Hematopoietic multipotent progenitor cell (in vitro differentiated cells): ENCODE measurements around the gene EVPL. TPM values are rescaled to one million over a fixed set of nuclear protein-coding genes. Genes with fewer than 3 reads are reported as not detected.
A peak's percentile ranks its signal among the peaks of the same experiment; 100 is the strongest.

Experiments
- DNase-seq, 3 donors: peaks; one replicate each; pipeline ENCODE4 v3.0.0-alpha.2; 2011 to 2015; ENCODE audit warnings: low read depth in 2 of 3, low spot score in 2 of 3
- total RNA-seq: library from RNA; depleted of rRNA; stranded (reverse); fragments of >200 nt; gene quantifications from one replicate; pipeline ENCODE4 v1.2.3, GENCODE V29; 2012

EVPL gene
- total RNA-seq, 1 donor = 7.8 TPM

- no peak for DNase-seq
Observed at GRCh38 chr17:76000755-76001521, 26.2 kb downstream of the EVPL start, which contains the start of gene CDK3. CDK3 (plus strand) TSS chr17:76000855; CDS start chr17:76001426, 571 bp downstream.

DNA sequence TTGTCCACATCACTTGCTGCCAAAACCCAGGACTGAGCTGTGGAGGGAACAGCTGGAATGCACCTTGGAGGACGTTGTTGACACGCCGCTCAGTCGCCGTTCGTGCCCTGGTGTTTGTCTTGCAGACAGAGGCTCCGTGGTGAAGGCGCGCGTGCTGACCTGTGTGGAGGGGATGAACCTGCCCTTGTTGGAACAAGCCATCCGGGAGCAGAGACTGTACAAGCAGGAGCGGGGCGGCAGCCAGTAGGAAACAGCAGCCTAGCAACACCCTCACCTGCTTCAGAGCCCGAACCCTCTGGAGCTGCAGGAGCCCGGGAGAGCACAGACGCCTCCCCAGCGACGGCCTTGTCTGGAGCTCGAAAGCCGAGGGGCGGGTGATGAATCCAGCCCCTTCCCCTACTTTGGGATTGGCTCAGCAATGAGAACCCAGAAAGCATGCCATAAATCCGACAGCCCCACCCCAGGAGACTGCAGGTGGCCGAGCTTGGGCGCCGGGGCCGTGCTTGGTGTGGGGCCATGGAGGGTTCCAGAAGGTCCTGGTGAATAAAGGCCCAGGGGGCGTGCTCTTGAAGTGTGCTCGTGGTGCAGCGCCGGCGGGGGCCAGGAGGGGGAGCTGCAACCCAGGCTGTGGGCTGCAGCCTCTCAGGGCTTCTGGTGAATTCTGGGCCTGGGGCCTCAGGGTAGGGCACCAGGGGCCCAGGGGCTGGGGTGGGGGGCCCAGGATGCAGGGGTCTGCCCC, 26.9 kb downstream of the EVPL start:
- DNase-seq = peak in 2 of 3 donors; percentile 51 to 68

- no peak for DNase-seq
Observed at GRCh38 chr17:75998327-75998795, 28.7 kb downstream of the EVPL start.

GRCh38 chr17:75996665-75997590, 30.2 kb downstream of the EVPL start:
- peak in 2 of 3 donors; percentile 65 to 66 for DNase-seq

DNA sequence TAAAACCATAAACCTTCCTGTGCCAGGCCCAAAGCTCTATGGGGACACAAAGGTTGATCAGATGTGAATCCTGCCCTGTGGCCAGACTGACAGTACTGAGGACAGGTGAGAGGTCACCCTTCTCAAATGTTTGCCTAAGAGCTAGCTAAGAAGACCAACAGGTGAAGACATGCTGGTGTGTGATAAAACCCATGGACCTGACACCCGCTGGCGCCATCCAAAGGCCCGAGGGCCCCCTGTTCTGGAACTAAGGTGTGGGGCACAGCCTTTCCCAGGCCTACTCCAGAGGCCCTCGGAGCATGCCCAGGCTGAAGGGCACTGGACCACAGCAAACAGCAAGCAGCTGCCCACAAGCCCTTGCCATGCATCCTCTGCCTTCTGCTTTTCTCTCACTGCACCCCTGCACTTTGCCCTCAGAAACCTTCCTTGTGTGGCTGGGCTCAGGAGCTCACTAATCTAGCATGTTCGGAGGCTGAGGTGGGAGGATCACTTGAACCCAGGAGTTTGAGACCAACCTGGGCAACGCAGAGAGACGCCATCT, 31.7 kb downstream of the EVPL start:
- DNase-seq = no peak

GRCh38 chr17:75994802-75995370, 32.2 kb downstream of the EVPL start:
- DNase-seq = no peak

- no peak for DNase-seq
Observed at GRCh38 chr17:75991396-75991795, 35.7 kb downstream of the EVPL start.

GRCh38 chr17:75987041-75987440, 40.1 kb downstream of the EVPL start:
- DNase-seq = no peak

DNA sequence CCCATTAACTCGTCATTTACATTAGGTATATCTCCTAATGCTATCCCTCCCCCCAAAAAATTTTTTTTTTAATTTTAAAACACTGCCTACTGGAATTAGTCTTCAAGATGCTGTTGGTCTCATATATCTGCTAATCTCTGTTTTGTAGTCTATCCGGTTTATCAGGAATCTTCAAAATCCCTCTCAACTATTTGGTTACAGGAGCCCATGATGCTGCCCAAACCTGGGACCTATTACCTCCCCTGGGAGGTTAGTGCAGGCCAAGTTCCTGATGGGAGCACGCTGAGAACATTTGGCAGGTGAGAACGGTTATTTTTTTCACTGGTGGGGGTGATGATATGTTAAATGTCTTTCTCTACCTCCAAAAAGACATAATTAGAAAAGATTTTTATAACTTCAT, 41.1 kb downstream of the EVPL start:
- DNase-seq = no peak

GRCh38 chr17:75983501-75984181, 43.5 kb downstream of the EVPL start:
- DNase-seq = peak in 1 of 3 donors; percentile 8

DNA sequence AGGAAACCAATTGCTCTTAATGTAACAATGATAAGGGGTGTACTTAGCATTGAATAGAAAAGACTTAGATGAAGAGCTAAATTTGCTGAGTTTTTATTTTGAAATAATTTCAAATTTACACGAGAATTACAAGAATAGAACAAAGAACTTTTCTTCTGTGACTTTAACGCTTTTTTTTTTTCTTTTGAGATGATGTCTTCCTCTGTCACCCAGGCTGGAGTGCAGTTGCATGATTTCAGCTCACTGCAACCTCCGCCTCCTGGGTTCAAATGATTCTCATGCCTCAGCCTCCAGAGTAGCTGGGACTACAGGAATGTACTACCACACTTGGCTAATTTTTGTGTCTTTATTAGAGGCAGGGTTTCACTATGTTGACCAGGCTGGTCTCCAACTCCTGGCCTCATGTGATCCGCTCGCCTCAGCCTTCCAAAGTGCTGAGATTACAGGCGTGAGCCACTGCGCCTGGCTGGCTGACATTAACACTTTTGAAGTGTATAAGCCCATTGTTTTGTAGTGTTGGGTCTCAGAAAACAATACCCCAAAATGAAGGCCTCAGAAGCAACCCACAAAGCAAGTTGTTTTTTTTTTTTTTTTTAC, 46.0 kb downstream of the EVPL start:
- DNase-seq = no peak

- no peak for DNase-seq
Observed at GRCh38 chr17:75980188-75981018, 46.7 kb downstream of the EVPL start.

GRCh38 chr17:75979705-75980187, 47.4 kb downstream of the EVPL start:
- no peak for DNase-seq

- peak; percentile 84 to 99 (median 98) for DNase-seq
Observed at GRCh38 chr17:75978938-75979704, 48.0 kb downstream of the EVPL start, which contains the start of the genes ACOX1 and TEN1. ACOX1 (minus strand) TSS chr17:75979166; CDS start chr17:75979073, 93 bp downstream. TEN1 (plus strand) TSS chr17:75979240; CDS start chr17:75986193, 6,953 bp downstream.

GRCh38 chr17:75976175-75976848, 50.8 kb downstream of the EVPL start:
- DNase-seq = no peak

DNA sequence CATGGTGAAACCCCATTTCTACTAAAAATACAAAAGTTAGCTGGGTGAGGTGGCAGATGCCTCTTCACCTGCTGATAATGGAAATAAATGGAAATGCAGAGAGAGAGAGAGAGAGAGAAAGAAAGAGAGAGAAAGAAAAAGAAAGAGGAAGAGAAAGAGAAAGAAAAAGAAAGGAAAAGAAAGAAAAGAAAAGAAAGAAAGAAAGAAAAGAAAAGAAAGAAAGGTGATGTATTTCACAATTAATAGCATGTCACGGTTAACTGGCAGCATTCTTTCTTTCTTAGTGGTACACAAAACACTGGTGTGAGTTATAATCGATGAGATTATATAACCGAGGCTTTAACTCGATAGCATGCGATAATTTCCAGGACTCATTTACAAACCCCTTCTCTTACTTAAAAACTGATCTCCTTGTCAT, 51.3 kb downstream of the EVPL start:
- DNase-seq = no peak
